Immature natural killer cell (primary cell): ENCODE measurements around the gene LIPJ. TPM values are rescaled to one million over a fixed set of nuclear protein-coding genes. Genes with fewer than 3 reads are reported as not detected.
A peak's percentile ranks its signal among the peaks of the same experiment; 100 is the strongest.

ENCODE experiments used
- DNase-seq, 3 donors: peaks; one replicate each; pipeline ENCODE4 v3.0.0; 2022; ENCODE audit warnings: mixed read lengths in 1 of 3
- H3K27ac Mint-ChIP-seq, 6 donors: one replicate each; pipeline ENCODE4 v1.8.0; 2020; ENCODE audit warnings: mixed read lengths in 6 of 6, mild to moderate bottlenecking in 5 of 6, inconsistent platforms in 4 of 6, moderate library complexity in 3 of 6
- H3K27me3 Mint-ChIP-seq, 3 donors: one replicate each; pipeline ENCODE4 v1.8.0; 2020 to 2021; ENCODE audit warnings: low read depth in 3 of 3, mild to moderate bottlenecking in 3 of 3, mixed read lengths in 3 of 3, moderate library complexity in 3 of 3, inconsistent platforms in 1 of 3
- H3K36me3 Mint-ChIP-seq, 3 donors: one replicate each; pipeline ENCODE4 v1.8.0; 2020; ENCODE audit warnings: mixed read lengths in 3 of 3, inconsistent platforms in 2 of 3, mild to moderate bottlenecking in 2 of 3
- H3K4me1 Mint-ChIP-seq, 2 donors: one replicate each; pipeline ENCODE4 v1.8.0; 2020; ENCODE audit warnings: inconsistent platforms in 2 of 2, mild to moderate bottlenecking in 2 of 2, mixed read lengths in 2 of 2, moderate library complexity in 1 of 2
- H3K4me3 Mint-ChIP-seq, 5 donors: one replicate each; pipeline ENCODE4 v1.8.0; 2020; ENCODE audit warnings: mild to moderate bottlenecking in 5 of 5, mixed read lengths in 5 of 5, inconsistent platforms in 3 of 5, moderate library complexity in 3 of 5
- H3K9me3 Mint-ChIP-seq, 6 donors: one replicate each; pipeline ENCODE4 v1.8.0; 2020; ENCODE audit warnings: mild to moderate bottlenecking in 6 of 6, mixed read lengths in 6 of 6, inconsistent platforms in 4 of 6, moderate library complexity in 3 of 6
- polyA plus RNA-seq, 3 donors: library from polyadenylated mRNA; unstranded; fragments of 300-500 nt; fragmentation: Illumina TruSeq; gene quantifications; one replicate each; pipeline ENCODE4 v1.2.3, GENCODE V29; 2021

Gene LIPJ, protein sequence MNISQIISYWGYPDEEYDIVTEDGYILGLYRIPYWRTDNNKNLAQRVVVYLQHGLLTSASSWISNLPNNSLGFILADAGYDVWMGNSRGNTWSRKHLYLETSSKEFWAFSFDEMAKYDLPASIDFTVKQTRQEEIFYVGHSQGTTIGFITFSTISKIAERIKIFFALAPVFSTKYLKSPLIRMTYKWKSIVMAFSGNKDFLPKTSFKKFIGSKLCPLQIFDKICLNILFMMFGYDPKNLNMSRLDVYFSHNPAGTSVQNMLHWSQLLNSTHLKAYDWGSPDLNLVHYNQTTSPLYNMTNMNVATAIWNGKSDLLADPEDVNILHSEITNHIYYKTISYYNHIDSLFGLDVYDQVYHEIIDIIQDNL
- polyA plus RNA-seq, result under 1 TPM in 2 of 3 donors, not detected in 1; 0.16 to 0.29 TPM

DNA sequence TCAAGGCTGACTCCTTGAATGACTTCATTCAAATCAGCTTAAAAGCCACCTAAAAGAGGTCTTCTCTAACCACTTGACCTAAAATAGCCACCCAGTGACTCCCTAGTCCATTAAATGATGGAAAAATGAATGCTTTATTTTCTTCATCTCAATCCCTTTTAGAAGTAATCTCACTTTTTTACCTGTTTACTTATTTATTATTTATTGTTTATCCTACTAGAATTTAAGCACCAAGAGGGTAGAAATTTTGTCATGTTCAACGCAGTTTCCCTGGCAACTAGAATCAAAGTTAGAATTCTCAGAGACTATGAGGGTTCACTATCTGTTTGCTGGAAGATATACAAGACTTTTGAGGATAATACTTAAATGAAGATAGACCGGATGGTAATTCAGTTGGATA, at the start of gene LIPJ:
Gene LIPJ (plus strand): TSS at position 301 of the 400 bp plus-strand sequence. CDS start 3,926 bp downstream, outside the sequence.
- Mint-ChIP-seq H3K27ac (no peak within 1 kb of the TSS), H3K9me3 (no peaks in the 10 kb centered on the region), H3K4me3 (no peak within 1 kb of the TSS), H3K27me3 (peaks cover 0 to 4% (median 3%) of the 10 kb centered on the region in 3 donors), H3K36me3 (peaks cover 0 to 3% (median 0%) of the 10 kb centered on the region in 3 donors), H3K4me1 (peaks cover 15 to 16% of the 10 kb centered on the region in 2 donors)
- no peak for DNase-seq

DNA sequence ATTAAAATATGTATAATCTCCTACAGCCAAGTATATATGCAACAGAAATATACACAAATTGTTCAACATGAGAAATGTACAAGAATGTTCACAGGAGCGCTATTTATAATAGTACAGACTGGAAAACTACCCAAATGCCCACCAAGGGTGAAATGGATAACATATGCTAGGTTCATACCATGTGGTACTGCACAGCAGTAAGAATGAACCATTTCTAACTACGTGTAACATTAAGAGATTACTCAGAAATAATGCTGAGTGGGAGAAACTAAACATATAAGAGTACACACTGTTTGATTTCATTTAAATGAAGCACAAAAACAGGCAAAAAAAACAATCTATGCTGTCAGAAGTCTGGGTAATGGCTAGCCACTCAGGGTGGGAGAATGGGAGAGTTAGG, 49.2 kb upstream of the LIPJ start:
- Mint-ChIP-seq H3K9me3 (no peaks in the 10 kb centered on the region), H3K4me1 (no peaks in the 10 kb centered on the region), H3K4me3 (no peak overlapping the region), H3K27me3 (no peaks in the 10 kb centered on the region), H3K27ac (no peak overlapping the region), H3K36me3 (no peaks in the 10 kb centered on the region)
- no peak for DNase-seq

GRCh38 chr10:88538048-88538447, 48.5 kb upstream of the LIPJ start:
- H3K36me3 Mint-ChIP-seq, result no peaks in the 10 kb centered on the region
- no peaks in the 10 kb centered on the region for H3K9me3 Mint-ChIP-seq
- no peak overlapping the region for H3K4me3 Mint-ChIP-seq
- no peak for DNase-seq
- H3K27me3 Mint-ChIP-seq, result no peaks in the 10 kb centered on the region
- no peaks in the 10 kb centered on the region for H3K4me1 Mint-ChIP-seq
- no peak overlapping the region for H3K27ac Mint-ChIP-seq

GRCh38 chr10:88540351-88540750, 46.2 kb upstream of the LIPJ start:
- Mint-ChIP-seq H3K9me3 (no peaks in the 10 kb centered on the region), H3K27ac (no peak overlapping the region), H3K27me3 (peaks cover 0 to 3% (median 0%) of the 10 kb centered on the region in 3 donors), H3K4me1 (no peaks in the 10 kb centered on the region), H3K36me3 (no peaks in the 10 kb centered on the region), H3K4me3 (no peak overlapping the region)
- DNase-seq, result no peak

GRCh38 chr10:88541116-88541626, 45.4 kb upstream of the LIPJ start:
- no peaks in the 10 kb centered on the region for H3K4me1 Mint-ChIP-seq
- no peak overlapping the region for H3K27ac Mint-ChIP-seq
- DNase-seq, result no peak
- H3K4me3 Mint-ChIP-seq, result no peak overlapping the region
- H3K9me3 Mint-ChIP-seq, result no peaks in the 10 kb centered on the region
- H3K36me3 Mint-ChIP-seq, result no peaks in the 10 kb centered on the region
- H3K27me3 Mint-ChIP-seq, result peaks cover 0 to 4% (median 0%) of the 10 kb centered on the region in 3 donors

DNA sequence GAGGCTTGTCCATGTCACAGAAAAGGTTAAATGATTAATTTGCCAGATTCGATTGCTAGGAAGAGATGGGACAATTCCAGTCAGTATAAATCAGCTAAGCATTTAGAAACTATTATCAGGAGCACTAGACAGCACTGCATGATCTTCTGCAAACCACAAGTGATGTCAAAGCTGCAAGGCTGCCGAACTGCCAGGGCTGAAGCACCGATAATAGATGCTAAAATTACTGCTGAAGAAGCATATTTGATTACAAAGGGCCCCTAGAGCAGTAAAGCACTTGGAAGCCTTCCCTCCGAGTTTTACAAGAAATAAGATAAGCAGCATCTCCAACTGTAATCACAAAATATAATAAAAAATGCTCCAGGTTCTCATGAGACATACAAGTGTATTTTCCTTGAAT, 44.0 kb upstream of the LIPJ start:
- no peak for DNase-seq
- Mint-ChIP-seq H3K27me3 (peaks cover 0 to 4% (median 0%) of the 10 kb centered on the region in 3 donors), H3K27ac (no peak overlapping the region), H3K4me3 (no peak overlapping the region), H3K4me1 (no peaks in the 10 kb centered on the region), H3K36me3 (no peaks in the 10 kb centered on the region), H3K9me3 (no peaks in the 10 kb centered on the region)

GRCh38 chr10:88544140-88544870, 42.3 kb upstream of the LIPJ start:
- H3K36me3 Mint-ChIP-seq, result no peaks in the 10 kb centered on the region
- no peaks in the 10 kb centered on the region for H3K9me3 Mint-ChIP-seq
- no peak for DNase-seq
- peaks cover 0 to 4% (median 0%) of the 10 kb centered on the region in 3 donors for H3K27me3 Mint-ChIP-seq
- no peaks in the 10 kb centered on the region for H3K4me1 Mint-ChIP-seq
- no peak overlapping the region for H3K27ac Mint-ChIP-seq
- no peak overlapping the region for H3K4me3 Mint-ChIP-seq

- no peak overlapping the region for H3K27ac Mint-ChIP-seq
- H3K27me3 Mint-ChIP-seq, result peaks cover 0 to 4% (median 0%) of the 10 kb centered on the region in 3 donors
- no peaks in the 10 kb centered on the region for H3K4me1 Mint-ChIP-seq
- no peaks in the 10 kb centered on the region for H3K9me3 Mint-ChIP-seq
- DNase-seq, result no peak
- no peak overlapping the region for H3K4me3 Mint-ChIP-seq
- H3K36me3 Mint-ChIP-seq, result no peaks in the 10 kb centered on the region
Measured at GRCh38 chr10:88545359-88545758, 41.2 kb upstream of the LIPJ start.

- DNase-seq, result no peak
- Mint-ChIP-seq H3K9me3 (no peaks in the 10 kb centered on the region), H3K4me1 (no peaks in the 10 kb centered on the region), H3K27me3 (peaks cover 0 to 4% (median 0%) of the 10 kb centered on the region in 3 donors), H3K36me3 (no peaks in the 10 kb centered on the region), H3K27ac (no peak overlapping the region), H3K4me3 (no peak overlapping the region)
Measured at GRCh38 chr10:88546497-88546896, 40.1 kb upstream of the LIPJ start.

GRCh38 chr10:88551246-88551645, 35.3 kb upstream of the LIPJ start:
- no peaks in the 10 kb centered on the region for H3K36me3 Mint-ChIP-seq
- no peaks in the 10 kb centered on the region for H3K27me3 Mint-ChIP-seq
- H3K27ac Mint-ChIP-seq, result no peak overlapping the region
- H3K9me3 Mint-ChIP-seq, result no peaks in the 10 kb centered on the region
- no peaks in the 10 kb centered on the region for H3K4me1 Mint-ChIP-seq
- DNase-seq, result no peak
- no peak overlapping the region for H3K4me3 Mint-ChIP-seq

DNA sequence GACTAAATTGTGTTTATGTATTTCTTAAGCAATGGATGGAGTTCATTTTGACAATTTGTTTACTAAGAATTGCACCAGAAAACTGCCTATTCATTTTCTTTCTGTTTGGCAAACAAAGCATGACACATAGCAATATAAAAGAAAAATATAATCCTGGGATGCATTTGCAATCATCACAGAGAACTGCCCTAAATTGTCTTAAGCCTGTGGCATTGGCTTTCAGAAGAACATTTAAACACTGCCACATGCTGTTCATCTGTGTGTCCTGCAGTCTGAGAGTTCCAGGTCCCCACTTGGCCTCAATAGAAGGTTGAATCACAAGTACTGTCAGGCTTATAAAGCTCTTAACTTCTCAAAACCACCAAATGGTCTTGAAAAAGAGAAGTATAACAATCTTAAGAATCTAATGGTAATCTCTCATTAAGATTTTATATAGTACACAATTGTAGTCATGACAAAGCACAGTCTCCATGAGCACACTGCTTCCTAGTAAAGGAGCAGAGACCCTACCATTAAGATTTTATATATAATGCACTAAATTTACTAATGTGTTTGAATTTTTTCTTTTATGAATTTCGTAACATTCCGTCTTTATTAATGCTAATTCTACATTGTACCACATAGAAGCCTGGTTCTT, 33.3 kb upstream of the LIPJ start:
- Mint-ChIP-seq H3K4me3 (no peak overlapping the region), H3K4me1 (no peaks in the 10 kb centered on the region), H3K36me3 (no peaks in the 10 kb centered on the region), H3K9me3 (no peaks in the 10 kb centered on the region), H3K27me3 (no peaks in the 10 kb centered on the region), H3K27ac (no peak overlapping the region)
- DNase-seq, result peak; percentile 3 to 30 (median 16)

- H3K4me1 Mint-ChIP-seq, result peaks cover 2 to 8% of the 10 kb centered on the region in 2 donors
- no peaks in the 10 kb centered on the region for H3K36me3 Mint-ChIP-seq
- no peak overlapping the region for H3K27ac Mint-ChIP-seq
- DNase-seq, result no peak
- no peak overlapping the region for H3K4me3 Mint-ChIP-seq
- H3K27me3 Mint-ChIP-seq, result no peaks in the 10 kb centered on the region
- H3K9me3 Mint-ChIP-seq, result no peaks in the 10 kb centered on the region
Measured at GRCh38 chr10:88555190-88555908, 31.2 kb upstream of the LIPJ start.

DNA sequence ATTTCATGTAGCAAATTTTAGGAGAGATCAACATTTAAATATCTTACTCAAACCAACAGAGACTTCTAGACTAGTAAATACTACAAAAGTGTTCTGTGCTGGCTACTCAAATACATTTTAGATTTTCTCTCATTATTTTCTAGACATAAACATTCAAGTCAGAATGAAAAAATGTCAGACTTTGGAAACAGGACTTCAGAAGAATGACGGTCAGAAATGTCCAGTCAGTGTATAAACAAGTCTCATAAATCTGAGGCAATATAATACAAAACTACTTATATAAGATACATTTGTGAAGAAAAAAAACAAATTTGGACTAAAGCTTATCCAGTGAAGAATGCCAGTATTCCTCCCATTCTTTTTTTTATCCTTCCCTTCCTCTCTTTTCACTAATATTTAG, 29.3 kb upstream of the LIPJ start:
- Mint-ChIP-seq H3K4me3 (no peak overlapping the region), H3K9me3 (no peaks in the 10 kb centered on the region), H3K4me1 (peaks cover 2 to 10% of the 10 kb centered on the region in 2 donors)

More for the DNA sequence above, 29.3 kb upstream of the LIPJ start:
- Mint-ChIP-seq H3K27me3 (peaks cover 0 to under 1% (median under 1%) of the 10 kb centered on the region in 3 donors), H3K27ac (no peak overlapping the region), H3K36me3 (no peaks in the 10 kb centered on the region)
- DNase-seq, result no peak
